ENCODE results near the gene RALGDS. TPM values are rescaled to one million over a fixed set of nuclear protein-coding genes. Genes with fewer than 3 reads are reported as not detected.
A peak's percentile ranks its signal among the peaks of the same experiment; 100 is the strongest.

RALGDS gene
- total RNA-seq, 4 donors from 2014 or later, result 14.1 to 67.9 (median 30.3) TPM

DNA sequence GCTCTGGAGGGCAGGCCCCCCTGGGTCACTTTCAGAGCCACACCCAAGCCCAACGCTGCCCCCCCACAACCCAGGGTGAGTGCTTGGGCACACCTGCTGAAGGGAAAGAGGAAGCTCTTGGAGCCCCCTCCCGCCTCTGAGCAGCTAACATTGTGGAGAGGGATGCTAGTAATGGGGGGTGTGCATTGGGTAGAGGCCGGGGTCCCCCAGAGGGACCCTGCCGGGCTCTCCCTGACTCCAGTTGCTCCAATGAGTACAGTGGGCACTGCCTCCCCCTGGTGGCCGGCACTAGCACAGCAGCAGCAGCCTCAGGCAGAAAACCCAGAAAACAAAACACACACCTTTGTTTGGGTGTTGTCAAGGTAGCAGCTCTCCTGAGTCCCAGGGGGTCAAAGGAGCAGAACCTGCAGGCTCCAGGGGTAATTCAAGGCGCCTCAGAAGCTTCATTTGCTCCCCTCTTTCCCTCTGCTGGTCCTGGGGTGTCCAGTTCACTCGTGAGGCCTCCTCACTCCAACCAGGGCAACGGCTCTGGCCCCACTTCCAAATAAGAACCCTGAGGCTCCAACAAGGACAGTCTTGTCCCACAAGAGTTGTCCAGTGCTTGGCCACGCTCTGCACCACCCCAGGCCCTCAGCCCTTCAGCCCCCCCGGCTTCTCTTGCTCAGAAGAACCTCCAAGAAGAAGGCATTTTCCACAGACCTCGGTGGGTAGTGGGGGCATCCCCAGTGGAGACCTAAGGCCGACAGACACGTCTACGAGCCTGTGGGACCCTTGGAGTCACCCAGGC, 26.6 kb upstream of the RALGDS start:
- no peaks in the 10 kb centered on the region for H3K36me3 ChIP-seq
- peak overlapping the region; percentile 62 to 74 for H3K4me3 ChIP-seq
- no peaks in the 10 kb centered on the region for H3K9me3 ChIP-seq
- intact Hi-C loops (cut with DNase I; ENCODE audit: low total_unique reads), result loop anchor here (10.0 kb wide), 1 partner anchor 123 kb away; no protein-coding TSS in a partner anchor
- TF ChIP-seq, protein P1, sequence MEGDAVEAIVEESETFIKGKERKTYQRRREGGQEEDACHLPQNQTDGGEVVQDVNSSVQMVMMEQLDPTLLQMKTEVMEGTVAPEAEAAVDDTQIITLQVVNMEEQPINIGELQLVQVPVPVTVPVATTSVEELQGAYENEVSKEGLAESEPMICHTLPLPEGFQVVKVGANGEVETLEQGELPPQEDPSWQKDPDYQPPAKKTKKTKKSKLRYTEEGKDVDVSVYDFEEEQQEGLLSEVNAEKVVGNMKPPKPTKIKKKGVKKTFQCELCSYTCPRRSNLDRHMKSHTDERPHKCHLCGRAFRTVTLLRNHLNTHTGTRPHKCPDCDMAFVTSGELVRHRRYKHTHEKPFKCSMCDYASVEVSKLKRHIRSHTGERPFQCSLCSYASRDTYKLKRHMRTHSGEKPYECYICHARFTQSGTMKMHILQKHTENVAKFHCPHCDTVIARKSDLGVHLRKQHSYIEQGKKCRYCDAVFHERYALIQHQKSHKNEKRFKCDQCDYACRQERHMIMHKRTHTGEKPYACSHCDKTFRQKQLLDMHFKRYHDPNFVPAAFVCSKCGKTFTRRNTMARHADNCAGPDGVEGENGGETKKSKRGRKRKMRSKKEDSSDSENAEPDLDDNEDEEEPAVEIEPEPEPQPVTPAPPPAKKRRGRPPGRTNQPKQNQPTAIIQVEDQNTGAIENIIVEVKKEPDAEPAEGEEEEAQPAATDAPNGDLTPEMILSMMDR (IDR thresholded peaks at IDR 0.05), result peak; percentile 92 to 97 (median 96)
- TF ChIP-seq POLR2A (IDR thresholded peaks at IDR 0.05), result no peak
- peak overlapping the region; percentile 86 to 91 for H3K27ac ChIP-seq
- peak; percentile 78 for DNase-seq
- no peaks in the 10 kb centered on the region for H3K27me3 ChIP-seq
- peaks cover 4 to 30% of the 10 kb centered on the region in 2 donors for H3K4me1 ChIP-seq

DNA sequence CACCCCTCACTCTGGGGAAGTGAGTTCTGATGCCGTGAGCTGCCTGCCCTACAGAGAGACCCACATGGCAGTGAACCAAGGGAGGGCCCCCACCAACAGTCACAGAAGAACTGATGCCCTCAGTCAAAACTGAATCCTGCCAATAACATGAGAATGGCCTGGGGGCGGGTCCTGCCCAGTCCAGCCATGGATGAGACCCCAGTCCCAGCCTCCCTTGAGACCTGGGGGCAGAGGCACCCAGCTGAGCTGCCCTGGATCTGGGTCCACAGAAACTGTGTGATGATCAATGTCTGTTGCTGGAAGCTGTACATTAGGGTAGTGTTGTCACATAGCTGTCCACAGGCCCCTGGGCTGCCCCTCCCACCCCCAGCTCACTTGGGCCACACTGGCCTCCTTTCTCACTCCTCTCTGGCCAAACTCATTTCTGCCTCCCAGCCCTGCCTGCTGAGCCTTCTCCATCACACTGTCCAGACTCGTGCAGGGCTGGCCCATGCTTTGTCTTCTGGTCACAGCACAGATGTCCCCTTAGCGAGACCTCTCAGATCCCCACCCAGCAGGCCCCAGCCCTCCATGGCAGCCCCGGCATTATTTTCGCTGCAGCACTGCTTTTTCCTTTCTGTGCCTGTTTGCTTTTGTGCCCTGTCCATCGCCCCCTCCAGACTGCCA, 25.8 kb upstream of the RALGDS start:
- Histone ChIP-seq H3K4me1 (peaks cover 4 to 30% of the 10 kb centered on the region in 2 donors), H3K27me3 (no peaks in the 10 kb centered on the region), H3K4me3 (no peak overlapping the region), H3K9me3 (no peaks in the 10 kb centered on the region), H3K36me3 (no peaks in the 10 kb centered on the region), H3K27ac (peak overlapping the region in 1 of 2 donors; percentile 91)
- TF ChIP-seq POLR2A (IDR thresholded peaks at IDR 0.05), result no peak
- TF ChIP-seq, protein P1 (IDR thresholded peaks at IDR 0.05), result no peak
- intact Hi-C loops (cut with DNase I; ENCODE audit: low total_unique reads), result loop anchor here (10.0 kb wide), 1 partner anchor 122 kb away; no protein-coding TSS in a partner anchor
- no peak for DNase-seq

DNA sequence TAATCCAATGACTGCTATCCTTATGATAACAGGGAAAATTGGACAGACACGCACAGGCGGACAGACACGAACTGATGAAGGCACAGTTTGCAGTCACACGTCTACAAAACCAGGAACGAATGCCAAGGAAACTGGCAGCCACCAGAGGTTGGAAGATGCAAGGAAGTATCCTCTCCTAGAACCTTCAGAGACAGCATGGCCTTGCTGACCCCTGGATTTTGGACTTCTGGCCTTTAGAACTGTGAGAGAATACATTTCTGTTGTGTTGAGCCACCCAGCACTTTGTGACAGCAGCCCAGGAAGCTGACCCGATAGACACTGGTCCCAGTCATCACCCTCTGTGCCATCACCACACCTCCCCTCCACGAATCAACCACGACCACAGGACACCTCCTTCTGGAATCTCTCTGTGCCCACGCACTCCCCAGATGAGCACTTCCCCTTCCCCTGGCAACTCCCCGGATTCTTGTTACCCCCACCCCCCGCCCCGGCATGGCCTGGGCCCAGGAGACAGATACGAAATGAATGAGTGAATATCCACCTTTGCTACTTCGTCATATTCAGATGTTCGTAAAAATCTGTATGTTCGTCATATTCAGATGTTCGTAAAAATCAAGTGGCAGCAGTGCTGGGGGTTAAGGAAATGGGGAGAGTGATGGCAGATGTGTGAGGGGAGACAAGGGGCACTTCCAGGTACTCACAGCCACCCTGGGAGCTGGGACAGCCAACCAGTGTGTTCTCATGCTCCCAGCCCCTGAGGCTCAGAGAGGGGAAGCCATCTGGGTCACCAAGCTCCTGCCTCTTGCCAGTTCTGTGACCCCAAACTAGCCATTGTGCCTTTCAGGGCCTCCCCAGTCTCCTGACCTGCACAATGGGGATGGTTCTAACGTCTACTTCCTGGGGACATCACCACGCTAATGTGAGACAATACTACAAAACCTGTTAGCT, 24.1 kb upstream of the RALGDS start:
- TF ChIP-seq POLR2A (IDR thresholded peaks at IDR 0.05), result no peak
- TF ChIP-seq, protein P1 (IDR thresholded peaks at IDR 0.05), result no peak
- Histone ChIP-seq H3K4me3 (no peak overlapping the region), H3K9me3 (no peaks in the 10 kb centered on the region), H3K4me1 (peaks cover 4 to 30% of the 10 kb centered on the region in 2 donors), H3K36me3 (no peaks in the 10 kb centered on the region), H3K27me3 (no peaks in the 10 kb centered on the region), H3K27ac (peak overlapping the region in 1 of 2 donors; percentile 29)
- intact Hi-C loops (cut with DNase I; ENCODE audit: low total_unique reads), result loop anchor here (5.0 to 10.0 kb wide), 2 partner anchors 43 to 120 kb away; no protein-coding TSS in a partner anchor
- DNase-seq, result peak in 1 of 2 donors; percentile 30

DNA sequence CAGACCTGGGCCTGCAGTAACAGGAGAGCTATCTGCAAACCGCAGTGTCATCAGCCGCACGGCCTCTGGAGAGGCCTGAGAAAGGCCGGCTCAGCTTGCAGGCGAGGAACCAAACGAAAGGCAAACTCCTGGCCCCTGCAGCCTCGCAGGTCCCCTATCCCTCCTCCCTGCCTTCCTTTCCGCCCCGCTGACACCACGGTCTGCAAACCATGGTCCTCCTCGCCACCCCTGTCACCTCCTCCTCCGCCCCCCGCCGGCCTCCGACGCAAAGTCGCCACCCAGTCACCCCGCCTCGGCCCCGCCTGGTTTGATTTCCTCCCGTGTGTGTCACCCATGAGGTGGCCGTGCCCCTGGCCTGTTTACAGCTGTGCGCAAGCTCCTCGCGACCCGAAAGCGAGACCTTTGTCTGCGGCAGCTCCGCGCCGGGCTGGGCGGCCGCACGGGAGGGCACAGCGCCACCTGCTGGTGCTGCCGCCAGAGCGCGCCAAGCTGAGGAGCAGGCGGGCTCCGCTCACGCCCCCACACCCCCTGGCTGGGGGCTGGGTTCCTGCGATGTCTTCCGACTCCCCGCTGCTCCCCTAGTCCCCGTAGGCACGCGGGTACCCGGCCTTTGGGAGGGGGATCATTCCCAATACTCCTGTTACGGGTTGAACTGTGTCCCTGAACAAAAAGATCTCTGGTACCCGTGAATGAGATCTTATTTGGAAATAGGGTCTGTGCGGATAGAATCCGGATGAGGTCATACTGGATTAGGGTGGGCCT, 23.3 kb upstream of the RALGDS start:
- peak overlapping the region; percentile 7 to 29 for H3K27ac ChIP-seq
- H3K4me3 ChIP-seq, result peak overlapping the region; percentile 29 to 44
- peak in 1 of 2 donors; percentile 69 for DNase-seq
- H3K4me1 ChIP-seq, result peaks cover 4 to 30% of the 10 kb centered on the region in 2 donors
- intact Hi-C loops (cut with DNase I; ENCODE audit: low total_unique reads), result loop anchor here (5.0 to 10.0 kb wide), 2 partner anchors 42 to 120 kb away; no protein-coding TSS in a partner anchor
- TF ChIP-seq, protein P1 (IDR thresholded peaks at IDR 0.05), result peak; percentile 97 to 99 (median 98)
- TF ChIP-seq POLR2A (IDR thresholded peaks at IDR 0.05), result peak in 1 of 2 donors; percentile 44
- H3K9me3 ChIP-seq, result no peaks in the 10 kb centered on the region
- H3K36me3 ChIP-seq, result no peaks in the 10 kb centered on the region
- no peaks in the 10 kb centered on the region for H3K27me3 ChIP-seq
